Measurements from ENCODE around the gene PDXDC1.

PDXDC1 gene

GRCh38 chr16:14957576-14958322 is 17.1 kb upstream of the PDXDC1 start:
- H3K36me3 ChIP-seq: no peaks in the 10 kb centered on the region
- DNase-seq: no peak
- no peaks in the 10 kb centered on the region for H3K27me3 ChIP-seq
- H3K4me1 ChIP-seq: peaks cover 9% of the 10 kb centered on the region
- no peak for TF ChIP-seq CTCF (IDR thresholded peaks at IDR 0.05; ENCODE audit: low read depth, low read length)
- no peak overlapping the region for H3K4me3 ChIP-seq (ENCODE audit: low read depth, low read length)
- no peaks in the 10 kb centered on the region for H3K9me3 ChIP-seq

GRCh38 chr16:14958323-14958600 is 16.6 kb upstream of the PDXDC1 start:
- Histone ChIP-seq H3K9me3 (no peaks in the 10 kb centered on the region), H3K27me3 (no peaks in the 10 kb centered on the region), H3K4me1 (peaks cover 9% of the 10 kb centered on the region), H3K4me3 (ENCODE audit: low read depth, low read length) (no peak overlapping the region), H3K36me3 (no peaks in the 10 kb centered on the region)
- TF ChIP-seq CTCF (IDR thresholded peaks at IDR 0.05; ENCODE audit: low read depth, low read length): no peak
- no peak for DNase-seq

- H3K4me1 ChIP-seq: peaks cover 9% of the 10 kb centered on the region
- no peak overlapping the region for H3K4me3 ChIP-seq (ENCODE audit: low read depth, low read length)
- H3K27me3 ChIP-seq: no peaks in the 10 kb centered on the region
- H3K9me3 ChIP-seq: no peaks in the 10 kb centered on the region; the same call in 1 of the 2 replicates
- H3K36me3 ChIP-seq: no peaks in the 10 kb centered on the region
- peak; percentile 54 for DNase-seq
- no peak for TF ChIP-seq CTCF (IDR thresholded peaks at IDR 0.05; ENCODE audit: low read depth, low read length)
Measured at GRCh38 chr16:14958970-14959369, 15.9 kb upstream of the PDXDC1 start.

- Histone ChIP-seq H3K4me1 (peaks cover 9% of the 10 kb centered on the region), H3K27me3 (no peaks in the 10 kb centered on the region), H3K4me3 (ENCODE audit: low read depth, low read length) (no peak overlapping the region), H3K9me3 (no peaks in the 10 kb centered on the region; the same call in 1 of the 2 replicates), H3K36me3 (no peaks in the 10 kb centered on the region)
- no peak for TF ChIP-seq CTCF (IDR thresholded peaks at IDR 0.05; ENCODE audit: low read depth, low read length)
- no peak for DNase-seq
Measured at GRCh38 chr16:14961405-14962186, 13.2 kb upstream of the PDXDC1 start.

GRCh38 chr16:14963281-14964173 is 11.3 kb upstream of the PDXDC1 start:
- Histone ChIP-seq H3K4me3 (ENCODE audit: low read depth, low read length) (no peak overlapping the region), H3K36me3 (no peaks in the 10 kb centered on the region), H3K9me3 (no peaks in the 10 kb centered on the region; the same call in 1 of the 2 replicates), H3K4me1 (peaks cover 5% of the 10 kb centered on the region), H3K27me3 (no peaks in the 10 kb centered on the region)
- DNase-seq: no peak
- no peak for TF ChIP-seq CTCF (IDR thresholded peaks at IDR 0.05; ENCODE audit: low read depth, low read length)
